Activated naive CD4-positive, alpha-beta T cell treated with anti-CD3 and anti-CD28 coated beads, Interleukin-2, amount 50 U/mL, for 72 hours (primary cell): ENCODE data around the gene RTN4RL1. TPM values are rescaled to one million over a fixed set of nuclear protein-coding genes. Genes with fewer than 3 reads are reported as not detected.

Experiments
- ATAC-seq, 2 donors: fragments of 150-1000 bp; cut with Tn5 transposase; 2 replicates each; pipeline ENCODE4 v1.10.0; 2021; ENCODE audit warnings: mild to moderate bottlenecking in 2 of 2, moderate library complexity in 2 of 2
- DNase-seq, 2 donors: peaks; one replicate each; pipeline ENCODE4 v3.0.0; 2021 to 2022; ENCODE audit warnings: low spot score in 2 of 2
- H3K27ac Mint-ChIP-seq, 2 donors: one replicate each; pipeline ENCODE4 v1.8.0; 2022; ENCODE audit warnings: mild to moderate bottlenecking in 2 of 2, mixed read lengths in 2 of 2
- H3K36me3 Mint-ChIP-seq, 2 donors: one replicate each; pipeline ENCODE4 v1.8.0; 2022; ENCODE audit warnings: mixed read lengths in 2 of 2
- H3K9me3 Mint-ChIP-seq, 2 donors: one replicate each; pipeline ENCODE4 v1.8.0; 2022; ENCODE audit warnings: mixed read lengths in 2 of 2
- total RNA-seq, 2 donors: library from RNA; stranded (reverse); gene quantifications; one replicate each; pipeline ENCODE4 v1.2.3, GENCODE V29; 2022

RTN4RL1 gene, protein sequence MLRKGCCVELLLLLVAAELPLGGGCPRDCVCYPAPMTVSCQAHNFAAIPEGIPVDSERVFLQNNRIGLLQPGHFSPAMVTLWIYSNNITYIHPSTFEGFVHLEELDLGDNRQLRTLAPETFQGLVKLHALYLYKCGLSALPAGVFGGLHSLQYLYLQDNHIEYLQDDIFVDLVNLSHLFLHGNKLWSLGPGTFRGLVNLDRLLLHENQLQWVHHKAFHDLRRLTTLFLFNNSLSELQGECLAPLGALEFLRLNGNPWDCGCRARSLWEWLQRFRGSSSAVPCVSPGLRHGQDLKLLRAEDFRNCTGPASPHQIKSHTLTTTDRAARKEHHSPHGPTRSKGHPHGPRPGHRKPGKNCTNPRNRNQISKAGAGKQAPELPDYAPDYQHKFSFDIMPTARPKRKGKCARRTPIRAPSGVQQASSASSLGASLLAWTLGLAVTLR
- under 1 TPM; 0.06 to 0.07 TPM for total RNA-seq

DNA sequence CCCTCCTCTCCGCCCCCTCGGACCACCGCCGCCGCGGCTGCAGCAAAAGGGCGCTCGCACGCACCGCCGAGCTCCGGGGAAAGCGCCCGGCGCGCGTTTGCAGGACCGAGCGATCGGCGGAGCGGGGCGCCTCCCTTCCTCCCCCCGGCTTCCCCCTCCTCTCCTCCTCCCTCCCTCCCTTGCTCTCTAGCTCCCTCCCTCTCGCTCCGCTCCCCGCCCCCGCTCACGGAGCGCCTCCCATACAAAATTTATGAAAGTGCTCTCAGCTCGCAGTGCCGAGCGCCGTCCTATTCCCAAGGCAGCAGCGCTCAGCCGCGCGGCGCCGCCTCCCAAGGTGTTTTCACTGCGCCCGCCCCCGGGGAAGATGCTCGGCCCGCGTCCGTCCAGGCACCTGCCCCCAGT is at the start of gene RTN4RL1:
RTN4RL1 (minus strand) TSS at position 115 of the 402 bp plus-strand sequence. CDS start 469 bp downstream, outside the sequence.
- DNase-seq (peak; percentile 54 to 61), ATAC-seq (peak in 1 of 2 donors; percentile 23)

DNA sequence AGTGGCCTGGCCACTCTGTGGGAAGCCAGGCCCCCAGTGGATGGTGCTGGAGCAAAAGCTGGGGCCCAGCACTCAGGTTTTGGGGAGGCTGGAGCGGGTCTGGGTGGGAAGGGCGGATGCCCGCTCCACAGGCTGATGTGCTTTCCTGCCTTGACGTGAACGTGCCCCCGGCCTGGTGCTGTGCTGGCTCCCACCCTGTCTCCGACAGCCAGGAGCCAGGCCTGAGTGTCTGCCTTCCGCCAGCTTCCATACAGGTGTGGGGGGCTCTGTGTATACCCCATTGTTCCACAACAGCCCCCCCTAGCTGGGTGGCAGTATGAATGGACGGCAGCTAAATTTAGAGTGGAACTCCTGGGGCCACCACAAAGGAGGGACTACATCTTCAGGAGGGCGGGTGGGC is 49.8 kb upstream of the RTN4RL1 start:
- H3K27ac Mint-ChIP-seq: no peak overlapping the region
- no peaks in the 10 kb centered on the region for H3K9me3 Mint-ChIP-seq
- DNase-seq: no peak
- H3K36me3 Mint-ChIP-seq: peaks cover 28 to 35% of the 10 kb centered on the region in 2 donors
- no peak for ATAC-seq

More for the DNA sequence above, at the start of gene RTN4RL1:
- Mint-ChIP-seq H3K9me3 (no peaks in the 10 kb centered on the region), H3K27ac (no peak within 1 kb of the TSS), H3K36me3 (peaks cover 0 to 7% of the 10 kb centered on the region in 2 donors)

DNA sequence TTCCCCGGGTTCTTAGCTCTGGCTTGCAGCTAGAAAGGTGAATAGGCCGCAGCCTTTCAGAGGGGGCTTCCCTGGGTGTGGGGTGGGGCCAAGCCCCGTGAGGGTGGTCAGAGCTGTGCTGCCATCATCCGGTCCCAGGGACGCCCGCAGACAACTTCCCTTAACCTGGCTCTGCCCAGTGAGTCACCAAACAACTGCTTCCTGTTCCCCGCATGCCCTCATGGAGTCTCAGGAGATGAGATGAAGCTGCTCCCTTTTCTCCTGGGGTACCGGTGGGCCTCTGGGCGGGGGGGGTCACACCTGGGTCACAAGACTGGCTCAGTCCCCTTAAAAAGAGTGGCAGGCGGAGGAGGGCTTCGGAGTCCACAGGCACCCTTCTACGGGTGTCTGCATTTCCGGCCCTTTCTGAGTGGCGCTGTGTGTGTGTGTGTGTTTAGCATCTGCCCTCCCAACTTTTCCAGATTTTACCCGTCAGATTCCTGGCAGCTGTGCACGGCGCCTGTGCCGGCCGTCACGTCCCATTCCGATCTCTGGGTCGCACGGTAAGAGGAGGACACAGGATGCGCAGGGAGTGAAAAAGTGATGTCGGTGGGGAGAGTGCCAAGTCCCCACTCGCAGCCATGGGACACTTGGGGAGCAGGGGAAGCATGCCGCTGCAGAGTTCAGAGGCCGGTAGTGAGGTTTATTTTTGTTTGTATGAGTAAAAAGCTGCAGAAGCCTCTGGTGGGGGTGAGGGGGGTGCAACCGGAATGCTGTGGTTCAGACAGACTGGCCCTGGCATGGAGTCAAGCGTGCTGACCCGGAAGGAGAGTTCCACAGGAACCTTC is 46.5 kb upstream of the RTN4RL1 start:
- no peak for ATAC-seq
- H3K27ac Mint-ChIP-seq: peak overlapping the region; percentile 44 to 90

DNA sequence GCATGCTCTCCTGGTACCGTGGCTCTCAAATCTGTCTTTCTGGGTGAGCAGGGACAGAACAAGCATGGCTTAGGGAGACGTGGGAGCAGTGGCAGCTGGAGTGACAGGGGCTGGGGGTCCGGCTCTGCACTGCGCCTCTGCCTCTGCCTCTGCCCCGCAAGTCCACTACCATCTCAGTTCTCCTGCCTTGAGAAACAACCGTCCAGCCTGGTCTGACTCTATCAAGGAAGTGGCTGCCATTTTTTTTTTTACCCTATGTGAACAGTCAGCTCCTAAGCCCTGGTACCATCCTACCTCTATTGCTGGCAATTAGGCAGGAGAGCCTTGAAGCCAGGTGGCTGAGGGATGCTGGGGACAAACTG is 45.9 kb upstream of the RTN4RL1 start:
- DNase-seq: no peak
- no peaks in the 10 kb centered on the region for H3K9me3 Mint-ChIP-seq
- peaks cover 33% of the 10 kb centered on the region in 2 donors for H3K36me3 Mint-ChIP-seq
- no peak for ATAC-seq
- peak overlapping the region in 1 of 2 donors; percentile 90 for H3K27ac Mint-ChIP-seq

More for the DNA sequence above, 46.5 kb upstream of the RTN4RL1 start:
- Mint-ChIP-seq H3K9me3 (no peaks in the 10 kb centered on the region), H3K36me3 (peaks cover 33 to 37% of the 10 kb centered on the region in 2 donors)
- DNase-seq: no peak

DNA sequence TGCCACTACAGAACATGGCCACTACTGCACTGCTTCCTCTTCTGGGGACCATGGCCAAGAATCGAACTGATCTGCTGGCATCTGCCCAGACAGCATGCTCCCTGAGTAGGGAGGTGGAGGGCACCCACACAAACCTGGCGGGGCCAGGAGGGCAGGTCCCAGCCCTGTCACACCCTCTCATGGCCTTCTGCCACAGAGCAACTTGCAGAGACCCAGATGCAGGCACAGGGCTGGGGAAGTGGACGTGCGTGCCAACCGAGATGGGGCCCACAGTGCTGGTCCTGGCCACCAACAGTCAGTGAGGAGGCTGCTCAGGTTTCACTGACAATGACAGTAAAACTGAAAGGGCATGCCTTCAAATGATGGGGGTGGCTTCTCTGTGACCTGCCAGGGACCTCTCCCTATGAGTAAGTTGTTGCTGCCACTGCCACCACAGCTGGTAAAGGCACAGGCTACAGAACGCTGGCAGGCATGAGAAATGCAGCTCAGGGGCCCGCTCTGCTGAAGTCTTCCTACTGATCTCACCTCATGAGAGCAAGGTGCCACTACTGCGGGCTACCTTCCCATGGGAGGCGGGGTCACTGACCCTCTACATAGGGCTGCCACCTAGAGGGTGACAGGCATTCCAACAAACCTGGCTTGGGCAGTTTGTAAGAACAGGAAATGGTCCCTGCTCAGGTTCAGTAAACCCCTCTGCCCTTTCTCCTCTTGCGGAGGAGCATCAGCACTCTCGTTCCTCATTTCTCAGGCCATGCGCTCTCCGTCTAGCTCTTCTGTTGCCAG is 45.3 kb upstream of the RTN4RL1 start:
- peak; percentile 91 to 96 for ATAC-seq
- Mint-ChIP-seq H3K27ac (peak overlapping the region; percentile 88 to 90), H3K36me3 (peaks cover 33% of the 10 kb centered on the region in 2 donors), H3K9me3 (no peaks in the 10 kb centered on the region)
- peak; percentile 72 to 83 for DNase-seq

DNA sequence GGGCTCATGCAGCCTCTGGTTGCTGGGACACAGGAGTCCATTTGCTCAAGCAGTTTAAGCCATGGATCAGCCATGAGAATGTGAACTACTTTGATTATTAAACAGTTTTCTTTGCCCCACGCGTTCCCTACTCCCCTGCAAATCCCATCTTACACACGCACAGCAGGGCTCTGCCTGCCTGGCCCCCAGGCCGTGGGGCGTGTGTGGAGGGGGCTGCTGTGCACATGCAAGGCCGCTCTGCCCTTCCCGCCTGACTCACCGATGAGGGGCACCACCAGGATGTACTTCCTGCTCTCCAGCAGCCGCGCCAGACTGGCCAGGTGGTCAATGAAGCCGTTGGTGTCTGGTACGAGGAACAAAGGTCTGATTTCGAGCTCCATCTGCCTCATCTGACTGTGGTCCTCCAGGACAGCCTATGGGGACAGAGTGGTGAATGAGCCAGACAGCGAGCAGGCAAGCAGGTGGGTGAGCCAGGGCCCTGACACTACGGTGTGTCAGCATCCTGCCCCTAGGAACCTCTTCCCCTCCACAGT is 43.5 kb upstream of the RTN4RL1 start:
- Mint-ChIP-seq H3K9me3 (no peaks in the 10 kb centered on the region), H3K36me3 (peaks cover 45 to 47% of the 10 kb centered on the region in 2 donors), H3K27ac (peak overlapping the region; percentile 13 to 90)
- DNase-seq (peak in 1 of 2 donors; percentile 65), ATAC-seq (peak in 1 of 2 donors; percentile 34)

DNA sequence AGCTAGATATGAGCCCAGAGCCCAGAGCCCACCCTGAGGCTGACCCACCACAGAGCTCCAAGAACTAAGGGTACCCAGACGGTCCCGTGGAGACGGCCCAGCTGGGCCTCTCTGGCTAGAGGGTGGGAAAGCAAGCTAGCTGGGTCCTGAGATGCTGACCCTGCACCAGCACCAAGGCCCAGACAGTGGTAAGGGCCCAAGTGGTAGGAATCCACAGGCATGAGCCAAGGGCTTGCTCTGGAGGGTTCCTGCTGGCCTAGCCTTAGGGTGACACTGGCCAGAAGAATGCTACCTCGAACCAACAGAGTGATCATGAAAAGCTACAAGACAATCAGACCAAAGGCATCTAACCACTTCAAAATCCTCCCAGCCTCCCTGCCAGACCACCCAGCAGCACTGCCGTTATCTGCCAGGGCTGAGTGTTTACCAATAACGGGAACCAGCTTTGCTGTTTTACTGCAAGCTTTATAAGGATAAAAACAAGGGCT is 42.9 kb upstream of the RTN4RL1 start:
- no peak overlapping the region for H3K27ac Mint-ChIP-seq
- H3K9me3 Mint-ChIP-seq: no peaks in the 10 kb centered on the region
- DNase-seq (no peak), ATAC-seq (no peak)
- H3K36me3 Mint-ChIP-seq: peaks cover 45 to 51% of the 10 kb centered on the region in 2 donors

DNA sequence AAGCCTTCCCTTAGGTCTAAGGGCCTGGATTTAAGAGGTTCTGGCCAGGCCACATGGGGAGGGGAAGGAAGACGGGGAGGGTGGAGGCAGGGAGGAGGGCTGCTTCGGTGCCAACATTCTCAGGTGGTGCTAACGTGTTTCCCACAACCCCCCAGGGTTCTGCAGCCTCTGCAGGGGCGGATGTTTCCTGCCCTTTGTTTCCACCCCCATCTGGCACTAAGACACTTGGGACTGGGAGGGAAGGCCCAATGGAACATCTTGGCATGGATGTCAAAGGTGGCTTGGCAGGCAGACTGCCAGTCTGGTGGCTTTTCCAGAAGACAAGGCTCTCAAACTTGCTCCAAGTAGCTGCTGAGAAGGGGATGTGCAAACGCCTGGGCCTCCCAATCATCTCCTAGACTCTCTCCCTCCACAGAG is 42.5 kb upstream of the RTN4RL1 start:
- no peaks in the 10 kb centered on the region for H3K9me3 Mint-ChIP-seq
- DNase-seq (no peak), ATAC-seq (no peak)
- no peak overlapping the region for H3K27ac Mint-ChIP-seq
- H3K36me3 Mint-ChIP-seq: peaks cover 45 to 51% of the 10 kb centered on the region in 2 donors

DNA sequence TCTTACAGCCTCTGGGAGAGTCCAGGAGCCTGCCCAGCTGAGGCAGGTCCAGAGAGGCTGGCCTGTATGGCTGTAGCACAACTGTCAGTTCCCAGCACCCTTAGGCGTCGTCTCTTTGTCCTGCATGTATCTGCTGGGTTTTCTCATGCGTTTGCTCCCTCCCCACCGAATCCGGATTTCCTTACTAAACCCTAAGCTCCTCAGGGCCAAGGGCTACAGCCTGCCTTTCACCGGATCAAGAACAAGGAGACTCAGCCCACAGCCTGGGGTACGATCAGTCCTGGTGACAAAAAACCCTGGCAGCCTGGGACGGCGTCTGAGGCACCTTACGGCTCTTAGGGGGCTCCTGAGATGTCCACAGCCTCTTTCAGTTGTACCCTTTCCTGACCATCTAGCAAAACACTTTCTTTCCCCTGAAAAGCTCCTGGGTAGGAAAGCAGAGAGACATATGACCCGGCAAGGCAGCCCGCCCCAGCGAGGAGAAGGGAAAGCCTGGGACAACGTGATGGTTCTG is 42.0 kb upstream of the RTN4RL1 start:
- no peak for ATAC-seq

DNA sequence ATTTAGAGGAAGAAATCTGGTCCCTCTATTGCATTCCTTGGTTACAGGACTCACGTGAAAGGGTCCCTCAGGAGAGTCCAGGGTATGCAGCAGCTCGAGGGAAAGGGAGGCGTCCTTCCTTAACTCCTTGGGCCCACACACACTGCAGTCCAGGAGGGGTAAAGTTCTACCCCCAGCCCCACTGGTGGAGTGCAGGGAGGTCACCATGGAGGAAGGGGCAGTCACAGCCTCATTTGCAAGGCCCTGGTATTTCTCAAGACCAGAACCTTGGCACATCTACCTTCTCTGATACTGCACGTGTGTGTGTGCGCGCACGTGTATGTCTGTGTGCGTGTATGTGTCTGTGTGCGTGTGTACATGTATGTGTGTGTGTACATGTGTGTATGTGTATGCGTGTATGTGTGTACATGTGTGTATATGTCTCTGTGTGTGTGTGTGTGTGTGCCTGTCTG is 40.8 kb upstream of the RTN4RL1 start:
- peak overlapping the region in 1 of 2 donors; percentile 3 for H3K27ac Mint-ChIP-seq
- H3K36me3 Mint-ChIP-seq: peaks cover 39 to 47% of the 10 kb centered on the region in 2 donors
- no peak for ATAC-seq

More for the DNA sequence above, 42.0 kb upstream of the RTN4RL1 start:
- DNase-seq: no peak
- Mint-ChIP-seq H3K27ac (no peak overlapping the region), H3K36me3 (peaks cover 45 to 51% of the 10 kb centered on the region in 2 donors), H3K9me3 (no peaks in the 10 kb centered on the region)

DNA sequence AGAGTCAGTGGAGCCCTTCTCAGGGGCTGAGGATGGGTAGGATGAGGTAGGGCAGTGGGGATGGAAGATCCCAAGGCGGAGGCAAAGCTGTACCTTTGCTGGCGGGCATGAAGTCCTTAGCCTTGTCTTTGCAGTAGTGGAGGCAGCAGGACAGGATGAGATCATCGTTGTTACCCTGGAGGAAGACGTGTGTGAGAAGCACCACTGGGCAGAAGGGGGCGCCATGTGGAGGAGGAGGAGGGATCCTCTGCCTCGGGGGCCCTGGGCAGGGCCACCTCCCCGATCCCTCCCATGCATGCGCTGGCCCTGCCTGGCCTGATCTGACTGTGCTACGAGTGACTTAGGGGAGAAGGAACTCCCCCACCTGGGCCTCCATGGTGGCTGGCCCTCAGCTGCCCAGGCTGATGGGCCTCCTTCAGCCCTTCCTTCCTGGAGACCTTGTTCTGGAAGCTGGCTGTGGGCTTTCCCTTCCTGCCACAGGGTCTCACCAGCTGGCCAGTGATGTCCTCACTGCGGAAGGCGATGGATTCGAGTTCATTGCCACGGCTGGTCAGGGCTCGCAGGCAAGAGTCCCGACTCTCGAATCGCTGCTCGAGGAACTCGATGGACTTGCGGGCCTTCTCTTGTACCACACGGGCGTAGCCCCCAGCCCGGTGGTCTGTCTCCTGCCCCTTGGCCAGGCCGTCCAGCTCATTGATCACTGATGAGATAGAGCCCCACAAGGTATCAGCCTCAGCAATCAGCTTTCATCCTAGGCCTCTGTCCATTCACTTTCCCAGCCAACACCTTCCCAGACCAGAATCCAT is 40.0 kb upstream of the RTN4RL1 start:
- peak; percentile 42 to 71 for ATAC-seq
- H3K27ac Mint-ChIP-seq: peak overlapping the region in 1 of 2 donors; percentile 3

More for the DNA sequence above, 40.8 kb upstream of the RTN4RL1 start:
- no peaks in the 10 kb centered on the region for H3K9me3 Mint-ChIP-seq
- DNase-seq: no peak

DNA sequence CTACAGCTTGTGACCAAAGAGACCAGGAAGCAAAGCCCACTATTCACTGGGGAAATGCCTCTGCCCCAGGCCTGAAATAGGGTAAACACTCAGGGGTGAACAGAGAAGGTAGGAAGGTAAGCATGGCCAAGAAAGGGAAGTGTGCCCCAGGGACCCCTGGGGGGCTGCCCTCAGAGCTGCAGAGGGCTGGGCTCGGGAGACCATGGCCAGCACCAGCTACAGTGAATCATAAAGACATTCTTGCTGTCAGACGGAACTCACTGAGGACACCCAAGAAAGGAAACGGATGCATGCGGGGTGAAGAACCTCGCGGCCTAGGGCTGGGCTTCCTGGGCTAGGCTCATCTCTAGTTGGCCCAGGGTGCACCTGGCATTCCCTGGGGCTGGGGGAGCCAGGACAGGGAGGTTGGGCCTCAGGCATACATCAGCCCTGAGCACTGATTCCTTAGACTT is 39.4 kb upstream of the RTN4RL1 start:
- ATAC-seq (peak; percentile 1 to 23), DNase-seq (no peak)
- Mint-ChIP-seq H3K36me3 (peaks cover 41 to 52% of the 10 kb centered on the region in 2 donors), H3K9me3 (no peaks in the 10 kb centered on the region), H3K27ac (peak overlapping the region; percentile 3 to 31)

More for the DNA sequence above, 40.0 kb upstream of the RTN4RL1 start:
- no peaks in the 10 kb centered on the region for H3K9me3 Mint-ChIP-seq
- DNase-seq: peak in 1 of 2 donors; percentile 82
- peaks cover 42 to 53% of the 10 kb centered on the region in 2 donors for H3K36me3 Mint-ChIP-seq

DNA sequence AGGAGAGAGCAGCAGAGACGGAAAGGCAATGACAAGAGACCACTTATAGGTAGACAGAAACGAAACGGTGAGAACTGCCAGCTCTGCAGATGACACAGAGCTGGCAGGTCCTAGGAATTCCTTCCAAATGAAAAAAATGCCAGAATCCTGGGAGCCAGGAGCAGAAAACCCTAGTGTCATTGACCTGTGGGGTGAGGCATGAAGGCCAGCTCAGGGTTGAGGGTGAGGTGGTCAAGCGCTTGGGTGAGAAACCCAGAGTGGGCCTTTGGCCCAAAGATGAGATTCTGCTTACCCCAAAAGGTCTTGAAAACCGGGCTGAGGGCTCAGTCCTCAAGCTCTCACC is 39.0 kb upstream of the RTN4RL1 start:
- Mint-ChIP-seq H3K27ac (peak overlapping the region in 1 of 2 donors; percentile 67), H3K36me3 (peaks cover 40 to 51% of the 10 kb centered on the region in 2 donors), H3K9me3 (no peaks in the 10 kb centered on the region)
- ATAC-seq (no peak), DNase-seq (no peak)

DNA sequence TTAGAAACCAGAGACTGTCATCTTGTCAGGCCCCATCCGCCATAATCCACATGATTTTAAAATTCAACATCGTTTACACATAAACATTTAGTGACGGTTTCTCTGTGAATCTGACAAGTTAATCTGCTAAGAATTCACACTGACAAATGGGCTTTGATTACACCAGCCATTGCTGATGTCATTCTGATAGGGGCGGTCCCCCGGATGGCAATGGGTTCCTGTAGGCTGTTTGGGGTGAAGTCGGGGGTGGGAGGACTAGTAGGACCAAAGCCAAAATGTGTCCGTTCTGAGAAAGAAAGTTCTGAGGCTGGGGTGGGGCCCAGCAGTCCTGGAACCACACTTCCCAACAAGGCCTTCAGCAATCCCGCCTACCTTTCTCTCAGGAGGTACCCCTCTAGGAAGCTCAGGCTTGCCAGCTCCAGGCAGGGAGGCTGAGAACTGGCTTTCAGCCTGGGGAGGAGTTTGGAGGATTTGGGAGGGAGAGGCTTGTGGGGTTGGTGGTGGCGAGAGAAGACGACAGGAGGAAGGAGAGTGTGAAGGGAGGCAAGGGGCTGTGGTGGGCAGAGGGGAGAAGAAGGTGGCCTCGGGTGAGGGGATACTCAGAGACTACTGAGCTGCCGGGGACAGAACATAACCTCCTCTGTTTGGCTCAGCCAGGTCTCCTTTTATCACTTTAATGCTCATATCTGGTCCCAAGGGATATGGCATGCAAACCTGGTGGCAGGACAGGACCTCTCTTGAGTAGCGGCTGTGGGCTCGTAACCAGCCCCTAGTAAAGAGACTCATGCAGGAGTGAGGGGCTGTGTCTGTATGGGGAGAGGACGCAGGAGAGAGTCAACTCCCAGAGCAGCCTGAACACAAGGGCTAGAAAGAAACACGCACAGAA is 38.4 kb upstream of the RTN4RL1 start:
- no peak for ATAC-seq
- H3K36me3 Mint-ChIP-seq: peaks cover 34 to 45% of the 10 kb centered on the region in 2 donors
- H3K27ac Mint-ChIP-seq: peak overlapping the region in 1 of 2 donors; percentile 67
- H3K9me3 Mint-ChIP-seq: no peaks in the 10 kb centered on the region
- no peak for DNase-seq
